ENCODE results near the gene GAST.

GAST gene

GRCh38 chr17:41717408-41718286 lies 5.5 kb downstream of the GAST start:
- DNase-seq: peak; percentile 18

DNA sequence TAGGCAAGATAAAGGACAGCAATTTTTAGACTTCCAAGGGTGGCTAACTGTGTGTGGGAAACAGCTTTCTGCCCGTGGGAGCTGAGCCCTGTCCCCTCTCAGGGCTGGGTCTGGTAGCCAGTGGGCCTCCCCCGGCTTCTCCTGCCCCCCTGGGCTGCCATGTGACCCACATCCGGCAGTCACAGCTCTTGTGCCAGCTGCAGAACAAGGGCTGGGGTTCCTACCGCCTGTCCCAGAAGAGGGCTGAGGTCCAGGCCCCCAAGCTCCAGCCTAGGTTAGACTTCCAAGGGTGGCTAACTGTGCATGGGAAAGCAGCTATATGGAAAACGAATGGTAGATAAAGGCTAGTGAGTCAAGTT lies 6.1 kb downstream of the GAST start:
- no peak for DNase-seq

GRCh38 chr17:41722231-41722630 lies 10.1 kb downstream of the GAST start:
- DNase-seq: no peak

- no peak for DNase-seq
Observed at GRCh38 chr17:41723801-41724475, 11.8 kb downstream of the GAST start.

GRCh38 chr17:41724476-41725050 lies 12.4 kb downstream of the GAST start:
- DNase-seq: no peak

- no peak for DNase-seq
Observed at GRCh38 chr17:41725134-41725533, 13.0 kb downstream of the GAST start.

GRCh38 chr17:41728056-41728455 lies 15.9 kb downstream of the GAST start:
- DNase-seq: no peak

GRCh38 chr17:41730479-41730878 lies 18.3 kb downstream of the GAST start:
- no peak for DNase-seq

DNA sequence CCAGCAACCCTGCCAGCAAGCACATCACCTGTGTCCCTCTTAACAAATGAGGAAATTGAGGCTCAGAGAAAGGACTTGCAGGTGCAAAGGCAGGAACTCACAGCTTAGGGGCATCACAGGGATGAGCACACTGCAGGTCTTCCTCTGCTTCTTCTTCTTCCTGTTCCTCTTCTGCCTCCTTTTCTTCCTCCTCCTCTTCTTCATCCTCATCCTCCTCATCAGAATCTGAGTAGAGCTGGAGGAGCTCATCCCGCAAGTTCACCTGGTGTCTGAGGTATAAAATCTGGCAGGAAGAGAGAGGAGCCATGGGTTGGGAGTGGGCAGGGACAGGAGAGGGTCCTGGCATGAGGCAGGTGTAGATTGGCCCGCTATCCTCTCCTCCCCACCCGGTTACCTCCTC lies 19.7 kb downstream of the GAST start:
- no peak for DNase-seq

DNA sequence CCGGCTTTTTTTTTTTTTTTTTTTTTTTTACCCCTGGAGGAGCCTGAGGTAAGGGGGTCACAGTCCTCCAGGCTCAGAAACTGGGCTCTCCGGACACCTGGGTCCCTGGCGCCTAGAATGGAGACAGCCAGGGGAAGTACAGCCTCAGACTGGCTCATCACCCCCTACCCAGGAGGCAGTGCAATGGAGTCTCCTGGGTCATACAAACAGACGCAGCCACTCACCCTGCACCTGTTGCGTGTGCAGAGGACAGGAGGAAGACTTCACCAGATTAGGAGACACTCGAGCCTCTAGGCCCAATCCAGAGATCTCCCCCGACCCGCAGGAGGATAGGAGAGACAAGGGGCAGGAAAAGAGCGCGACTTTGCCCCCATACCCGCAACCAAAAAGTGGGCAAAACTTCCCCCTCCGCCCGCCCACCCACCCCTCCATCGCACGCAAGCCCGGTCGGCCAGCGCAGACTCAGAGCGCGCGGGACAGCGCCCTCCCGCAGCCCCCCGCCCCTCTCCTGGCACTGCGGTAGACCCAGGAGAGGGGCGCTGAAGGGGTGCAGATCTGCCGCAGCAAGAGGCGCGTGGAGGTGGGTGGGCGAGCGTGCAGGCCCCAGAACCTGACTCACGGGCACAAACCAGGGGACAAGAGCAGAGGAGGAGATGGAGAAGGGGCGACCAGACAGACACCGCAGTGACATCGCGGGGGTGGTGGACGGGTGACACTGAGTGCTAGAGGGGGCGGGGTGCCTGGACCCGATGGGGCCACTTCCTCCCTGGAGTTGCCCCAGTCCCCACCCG lies 21.4 kb downstream of the GAST start:
- no peak for DNase-seq

- no peak for DNase-seq
Observed at GRCh38 chr17:41734139-41734948, 22.2 kb downstream of the GAST start, which contains the start of gene HAP1. TSS of gene HAP1 (minus strand) at chr17:41734643. CDS start at chr17:41734634, 9 bp downstream.

- DNase-seq: no peak
Observed at GRCh38 chr17:41734949-41735313, 22.8 kb downstream of the GAST start.

- no peak for DNase-seq
Observed at GRCh38 chr17:41735744-41736143, 23.6 kb downstream of the GAST start.

DNA sequence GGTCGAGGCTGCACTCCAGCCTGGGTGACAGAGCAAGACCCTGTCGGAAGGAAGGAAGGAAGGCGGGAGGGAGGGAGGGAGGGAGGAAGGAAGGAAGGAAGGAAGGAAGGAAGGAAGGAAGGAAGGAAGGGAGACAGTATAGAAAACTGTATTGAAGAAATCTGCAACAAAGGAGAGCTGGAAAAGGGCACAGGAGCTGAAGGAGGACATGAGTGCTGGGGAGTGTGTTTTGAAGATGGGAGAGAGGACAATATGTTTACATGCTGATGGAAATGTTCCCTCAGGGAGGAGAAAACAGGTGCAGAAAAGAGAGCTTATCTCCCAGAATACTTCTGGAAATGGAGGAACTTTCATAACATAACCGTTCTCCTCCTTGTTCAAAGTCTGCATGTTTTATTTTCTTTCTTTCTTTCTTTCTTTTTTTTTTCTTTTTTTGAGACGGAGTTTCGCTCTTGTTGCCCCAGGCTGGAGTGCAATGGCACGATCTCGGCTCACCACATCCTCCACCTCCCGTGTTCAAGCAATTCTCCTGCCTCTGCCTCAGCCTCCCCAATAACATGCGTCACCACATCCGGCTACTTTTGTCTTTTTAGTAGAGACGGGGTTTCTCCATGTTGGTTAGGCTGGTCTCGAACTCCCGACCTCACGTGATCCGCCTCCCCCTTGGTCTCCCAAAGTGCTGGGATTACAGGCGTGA lies 25.0 kb downstream of the GAST start:
- DNase-seq: no peak

DNA sequence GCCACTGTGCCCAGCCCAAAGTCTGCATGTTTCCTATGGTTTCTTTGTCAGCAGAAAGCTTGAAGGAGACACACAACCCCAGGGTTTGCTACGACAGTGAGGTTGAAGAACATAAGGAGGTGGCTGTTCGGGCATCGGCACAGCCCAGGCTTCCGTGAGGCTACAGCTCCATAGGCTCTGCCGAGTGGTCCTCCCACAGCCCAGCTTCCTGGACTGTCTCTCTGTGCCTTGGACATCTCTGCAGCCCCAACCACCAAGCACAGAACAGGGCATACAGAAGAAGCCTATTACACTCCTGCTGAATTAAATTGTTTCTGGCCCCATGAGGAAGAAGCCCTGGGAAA lies 25.5 kb downstream of the GAST start:
- no peak for DNase-seq

GRCh38 chr17:41738077-41738800 lies 26.1 kb downstream of the GAST start:
- peak; percentile 60 for DNase-seq

- no peak for DNase-seq
Observed at GRCh38 chr17:41738801-41739112, 26.6 kb downstream of the GAST start.

GRCh38 chr17:41739661-41740352 lies 27.7 kb downstream of the GAST start:
- peak; percentile 71 for DNase-seq

GRCh38 chr17:41740506-41740905 lies 28.4 kb downstream of the GAST start:
- DNase-seq: no peak

DNA sequence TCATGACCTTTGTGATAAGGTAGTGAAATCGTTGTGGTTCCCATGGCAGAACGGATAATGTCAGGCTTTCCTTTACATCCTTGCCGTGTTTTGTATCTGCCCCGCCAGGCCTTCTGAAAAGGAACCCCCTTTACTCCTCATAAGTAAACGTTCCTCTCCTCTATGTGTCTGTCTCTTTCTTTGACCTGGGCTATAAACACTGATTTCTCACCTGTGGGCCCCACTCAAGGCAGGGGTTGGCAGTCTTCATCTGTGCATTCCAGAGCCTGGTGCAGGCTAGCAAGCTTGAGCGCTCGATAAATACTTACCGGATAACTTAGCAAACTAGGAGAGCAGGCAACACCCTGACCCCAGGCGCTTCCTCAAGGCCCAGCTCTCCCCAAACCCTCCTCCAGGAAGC lies 29.6 kb downstream of the GAST start:
- DNase-seq: no peak

- no peak for DNase-seq
Observed at GRCh38 chr17:41748275-41748674, 36.1 kb downstream of the GAST start.

All from NCI-H226 (cell line).